GM12878 (cell line): Measurements from ENCODE around the gene COPS7A. TPM values are rescaled to one million over a fixed set of nuclear protein-coding genes. Genes with fewer than 3 reads are reported as not detected.

Experiments
- ATAC-seq: fragments of 200-7000 bp; cut with Tn5 transposase; 3 replicates; pipeline ENCODE4 v1.9.1; 2020; ENCODE audit warnings: mild to moderate bottlenecking, moderate library complexity
- BruUV-seq: library from RNA; stranded (reverse); fragments of 400-500 nt; replicated peaks from 2 replicates; lab custom pipeline; 2021; lab: Mats Ljungman, UMichigan
- CTCF ChIA-PET: fragments of 300-600 bp; sonication (Branson Sonifier 250); formaldehyde crosslinking; extraction: SDS; loops from one replicate; lab custom pipeline; 2021; ENCODE audit warnings: inconsistent platforms; lab: Yijun Ruan, JAX
- POLR2A ChIA-PET: fragments of 350-600 bp; formaldehyde crosslinking; extraction: SDS; loops from one replicate; lab custom pipeline; 2021; ENCODE audit warnings: inconsistent platforms; lab: Charles Lee
- RAD21 ChIA-PET: fragments of 300-600 bp; sonication (Branson Sonifier 250); formaldehyde crosslinking; loops from one replicate; lab custom pipeline; 2023; ENCODE audit warnings: antibody characterized with exemption; ENCODE audit not compliant: unreplicated experiment; lab: Charles Lee
- SMC1A ChIA-PET: fragments of 300-600 bp; sonication (Branson Sonifier 250); formaldehyde crosslinking; loops from one replicate; lab custom pipeline; 2023; ENCODE audit not compliant: unreplicated experiment, uncharacterized antibody; lab: Charles Lee
- DNase-seq: peaks from one replicate; pipeline ENCODE4 v3.0.0-alpha.2; 2011; ENCODE audit warnings: low read depth, low spot score
- FAIRE-seq: peaks from 3 replicates; lab custom pipeline; 2011; peaks lifted over from hg19 to GRCh38; lab: Jason Lieb, UNC
- H2AFZ ChIP-seq: 2 replicates; pipeline ENCODE4 v1.6.0; 2011; ENCODE audit warnings: low read depth, low read length, control low read depth; ENCODE audit not compliant: control insufficient read depth
- H3K27ac ChIP-seq: 2 replicates; pipeline ENCODE4 v1.5.1; 2011; ENCODE audit warnings: control low read depth; ENCODE audit not compliant: control insufficient read depth, insufficient read depth
- H3K27me3 ChIP-seq, 2 experiments: replicated peaks in 1 of 2; 2 replicates each; pipeline versions ENCODE4 v1.6.0 to v1.6.1; 2011; ENCODE audit warnings: low read length in 1 of 2; ENCODE audit not compliant: control insufficient read depth in 2 of 2, insufficient read depth in 2 of 2
- H3K36me3 ChIP-seq, 2 experiments: 2 replicates each; pipeline ENCODE4 v1.5.1; 2011; ENCODE audit warnings: low read length in 1 of 2; ENCODE audit not compliant: control insufficient read depth in 2 of 2, insufficient read depth in 2 of 2
- H3K4me1 ChIP-seq: 2 replicates; pipeline ENCODE4 v1.6.1; 2011; ENCODE audit warnings: mild to moderate bottlenecking, low read length, moderate library complexity, mixed read lengths; ENCODE audit not compliant: control insufficient read depth, insufficient read depth
- H3K4me2 ChIP-seq: 2 replicates; pipeline ENCODE4 v1.6.0; 2011; ENCODE audit warnings: control low read depth; ENCODE audit not compliant: control insufficient read depth, insufficient read depth
- H3K4me3 ChIP-seq: fragments of 200-600 bp; sonication (generic); 2 replicates; pipeline ENCODE4 v1.5.1; 2016
- H3K79me2 ChIP-seq: 2 replicates; pipeline ENCODE4 v1.6.0; 2011; ENCODE audit warnings: low read length; ENCODE audit not compliant: control insufficient read depth, insufficient read depth
- H3K9ac ChIP-seq: 2 replicates; pipeline ENCODE4 v1.8.0; 2011; ENCODE audit warnings: low read length, control low read depth, mixed read lengths; ENCODE audit not compliant: control insufficient read depth, insufficient read depth
- H3K9me3 ChIP-seq: replicated peaks from 3 replicates; pipeline ENCODE4 v1.5.1; 2011; ENCODE audit warnings: mild to moderate bottlenecking, low read length; ENCODE audit not compliant: control insufficient read depth, insufficient read depth
- H4K20me1 ChIP-seq: 2 replicates; pipeline ENCODE4 v1.6.0; 2011; ENCODE audit not compliant: control insufficient read depth, insufficient read depth
- ASH2L ChIP-seq: fragments of 300-600, 200-600 bp; sonication (generic); IDR thresholded peaks from 2 replicates; pipeline ENCODE4 v1.6.1; 2017; ENCODE audit warnings: low read depth, mild to moderate bottlenecking, borderline replicate concordance
- EGR1 ChIP-seq, 2 experiments: IDR thresholded peaks; 1 replicate in 1 of 2; 2 replicates in 1 of 2; pipeline ENCODE4 v1.6.1; 2011 to 2012; ENCODE audit warnings: low read depth in 2 of 2, low read length in 2 of 2, borderline replicate concordance in 1 of 2, mild to moderate bottlenecking in 1 of 2, moderate library complexity in 1 of 2
- EP300 ChIP-seq, 2 experiments: fragments of 150-350 bp in 1 of 2; IDR thresholded peaks; 2 replicates each; pipeline ENCODE4 v1.6.1; 2011 to 2012; ENCODE audit warnings: low read depth in 2 of 2, low read length in 2 of 2, borderline replicate concordance in 1 of 2, improper control_type of control experiment in 1 of 2, inconsistent platforms in 1 of 2; ENCODE audit not compliant: control insufficient read depth in 1 of 2
- EZH2 ChIP-seq: IDR thresholded peaks from 2 replicates; pipeline ENCODE4 v1.6.1; 2012; ENCODE audit warnings: low read depth, mild to moderate bottlenecking, control low read depth, inconsistent platforms, low read length, borderline replicate concordance; ENCODE audit not compliant: control insufficient read depth
- FOXK2 ChIP-seq: fragments of 450-650 bp; IDR thresholded peaks from 2 replicates; pipeline ENCODE4 v1.6.1; 2017; ENCODE audit warnings: mild to moderate bottlenecking, moderate library complexity
- FOXM1 ChIP-seq: IDR thresholded peaks from 2 replicates; pipeline ENCODE4 v1.6.1; 2012; ENCODE audit warnings: low read depth, mild to moderate bottlenecking, inconsistent platforms, low read length, moderate library complexity
- JUND ChIP-seq: IDR thresholded peaks from 2 replicates; pipeline ENCODE4 v1.6.1; 2012; ENCODE audit warnings: low read depth, mild to moderate bottlenecking, low read length, improper control_type of control experiment, moderate library complexity
- MYB ChIP-seq: fragments of 150-350 bp; IDR thresholded peaks from 2 replicates; pipeline ENCODE4 v1.6.1; 2014; ENCODE audit warnings: mild to moderate bottlenecking, low read depth, low read length, borderline replicate concordance
- NR2C2 ChIP-seq: IDR thresholded peaks from 2 replicates; pipeline ENCODE4 v1.6.1; 2011; ENCODE audit warnings: borderline replicate concordance, low read depth; ENCODE audit not compliant: control insufficient read depth, insufficient read length
- PAX8 ChIP-seq: fragments of 450-650 bp; IDR thresholded peaks from 2 replicates; pipeline ENCODE4 v1.6.1; 2017; ENCODE audit warnings: mild to moderate bottlenecking, moderate library complexity
- RCOR1 ChIP-seq: conservative IDR thresholded peaks from 2 replicates; pipeline ENCODE4 v1.6.1; 2012; ENCODE audit warnings: low read depth, low read length, improper control_type of control experiment
- SMAD5 ChIP-seq: IDR thresholded peaks from 2 replicates; pipeline ENCODE4 v1.6.1; 2016; ENCODE audit warnings: antibody characterized with exemption, low read depth
- SMC3 ChIP-seq: IDR thresholded peaks from 2 replicates; pipeline ENCODE4 v1.6.1; 2011; ENCODE audit warnings: low read length, improper control_type of control experiment, borderline replicate concordance
- TBL1XR1 ChIP-seq: IDR thresholded peaks from 2 replicates; pipeline ENCODE4 v1.6.1; 2012; ENCODE audit warnings: low read depth, low read length, improper control_type of control experiment
- ZNF217 ChIP-seq: fragments of 450-650 bp; IDR thresholded peaks from 2 replicates; pipeline ENCODE4 v1.6.1; 2017; ENCODE audit warnings: antibody characterized with exemption, mild to moderate bottlenecking
- ZNF274 ChIP-seq: IDR thresholded peaks from one replicate; pipeline ENCODE4 v1.8.0; 2011; ENCODE audit not compliant: insufficient read length, insufficient read depth
- WGBS: methylation state at CpG from one replicate; pipeline ENCODE4 v1.1.6; 2016; ENCODE audit warnings: low lambda C conversion rate; ENCODE audit not compliant: insufficient replicate concordance, insufficient coverage; ENCODE audit errors: missing lambda C conversion rate; 5-methylcytosine and 5-hydroxymethylcytosine counted together
- in situ Hi-C: fragments of 300-500 bp; cut with MboI; formaldehyde crosslinking; loops from 9 replicates; pipeline ENCODE4 v1.14.3; 2018; ENCODE audit warnings: mixed read lengths
- intact Hi-C: fragments of 100-400 bp; cut with micrococcal nuclease; formaldehyde crosslinking; loops from one replicate; pipeline ENCODE4 v1.14.2; 2022; ENCODE audit not compliant: unreplicated experiment
- polyA plus RNA-seq, 11 experiments: library from polyadenylated mRNA; depleted of rRNA in 4 of 11; unstranded in 6 of 11; stranded (reverse) in 5 of 11; fragments of >200 nt; fragmentation: Nextera tagmentation in 4 of 11; fragmentation: Illumina TruSeq in 1 of 11; extraction: Ambion mirVana in 4 of 11; extraction: Trizol in 1 of 11; gene quantifications; 1 replicate in 1 of 11; 2 replicates in 10 of 11; pipeline versions ENCODE4 v1.2.1 to v1.2.3, GENCODE V29; 2011 to 2016; ENCODE audit warnings: inconsistent platforms in 2 of 11, missing spikeins in 2 of 11, low read depth in 1 of 11
- total RNA-seq, 4 experiments: library from RNA; depleted of rRNA in 3 of 4; stranded (reverse); fragments of >200 nt in 3 of 4; fragmentation: Illumina TruSeq in 1 of 4; extraction: Trizol in 1 of 4; gene quantifications; 2 replicates each; pipeline versions ENCODE4 v1.2.1 to v1.2.3, GENCODE V29; 2013 to 2021
- TF ChIP-seq, protein P1 (sequence below): IDR thresholded peaks from 2 replicates; pipeline ENCODE4 v1.6.1; 2011; ENCODE audit warnings: borderline replicate concordance, low read depth, mild to moderate bottlenecking, moderate library complexity, mixed read lengths, low read length; ENCODE audit not compliant: insufficient read depth; ENCODE audit errors: extremely low read length
- TF ChIP-seq, protein P2 (sequence below): fragments of 150-350 bp; IDR thresholded peaks from 2 replicates; pipeline ENCODE4 v1.6.1; 2016; ENCODE audit warnings: low read depth, low read length

Gene COPS7A
- total and polyA plus RNA-seq, 10 of the 15 experiments (the other 5 are each of a cell fraction or from before 2014, with no cell fraction given): 25.7 to 74.0 (median 51.9) TPM

DNA sequence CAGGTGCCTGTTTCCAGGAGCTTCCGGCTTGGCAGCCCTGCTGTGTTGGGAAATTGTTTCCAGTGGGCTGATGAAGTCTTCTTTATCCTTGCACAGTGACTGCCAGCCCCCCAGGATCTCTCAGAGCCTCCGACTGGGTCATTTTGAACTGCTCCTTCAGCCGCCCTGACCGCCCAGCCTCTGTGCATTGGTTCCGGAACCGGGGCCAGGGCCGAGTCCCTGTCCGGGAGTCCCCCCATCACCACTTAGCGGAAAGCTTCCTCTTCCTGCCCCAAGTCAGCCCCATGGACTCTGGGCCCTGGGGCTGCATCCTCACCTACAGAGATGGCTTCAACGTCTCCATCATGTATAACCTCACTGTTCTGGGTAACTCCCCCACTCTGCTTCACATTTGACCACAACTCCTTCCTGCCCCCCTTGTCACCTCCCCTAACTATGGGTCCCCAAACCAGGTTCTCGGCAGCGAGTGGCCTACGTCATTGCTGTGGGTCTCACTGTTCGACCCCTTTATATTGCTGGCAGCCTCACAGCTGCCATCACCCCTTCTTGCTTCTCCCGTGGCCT, 50.7 kb downstream of the COPS7A start:
- WGBS: 78% methylated on average over 15 of the region's 15 CpGs
- no peak overlapping the region for H2AFZ ChIP-seq
- FAIRE-seq (no peak), DNase-seq (no peak), ATAC-seq (no peak)
- BruUV-seq: no TSS peak
- no peaks in the 10 kb centered on the region for H3K36me3 ChIP-seq
- H3K4me2 ChIP-seq: no peak overlapping the region; the same call in 1 of the 2 replicates
- H3K27me3 ChIP-seq: no peaks in the 10 kb centered on the region
- no peaks in the 10 kb centered on the region for H3K9me3 ChIP-seq
- intact Hi-C loops: loop anchor here (5.0 kb wide), 2 partner anchors 37 to 222 kb away; no protein-coding TSS in a partner anchor
- no peaks in the 10 kb centered on the region for H4K20me1 ChIP-seq
- RAD21 ChIA-PET: interaction anchor here (0.7 to 5.7 kb wide), 4 partner anchors 9 to 21 kb away, joined by 3 to 68 read pairs (median 3); partner anchors contain the start of genes MLF2 and PTMS
- peaks cover 48% of the 10 kb centered on the region for H3K4me1 ChIP-seq
- POLR2A ChIA-PET: interaction anchor here (0.7 to 2.0 kb wide), 8 partner anchors 8 to 85 kb away, joined by 3 to 9 read pairs (median 5); partner anchors contain the start of genes MLF2, PTMS, USP5 and ZNF384
- TF ChIP-seq EGR1 (IDR thresholded peaks at IDR 0.05; ENCODE audit: borderline replicate concordance in 1 of 2, low read depth in 2 of 2, low read length in 2 of 2) (no peak), PAX8 (no peak), JUND (no peak), SMAD5 (no peak), ZNF217 (no peak), RCOR1 (no peak), MYB (no peak), TBL1XR1 (no peak), SMC3 (no peak), FOXM1 (no peak), ZNF274 (no peak), NR2C2 (no peak), EZH2 (no peak), FOXK2 (no peak), ASH2L (no peak), EP300 (IDR thresholded peaks at IDR 0.05; ENCODE audit: borderline replicate concordance in 1 of 2, control insufficient read depth in 1 of 2, low read depth in 2 of 2, low read length in 2 of 2) (no peak)
- TF ChIP-seq, protein P1, sequence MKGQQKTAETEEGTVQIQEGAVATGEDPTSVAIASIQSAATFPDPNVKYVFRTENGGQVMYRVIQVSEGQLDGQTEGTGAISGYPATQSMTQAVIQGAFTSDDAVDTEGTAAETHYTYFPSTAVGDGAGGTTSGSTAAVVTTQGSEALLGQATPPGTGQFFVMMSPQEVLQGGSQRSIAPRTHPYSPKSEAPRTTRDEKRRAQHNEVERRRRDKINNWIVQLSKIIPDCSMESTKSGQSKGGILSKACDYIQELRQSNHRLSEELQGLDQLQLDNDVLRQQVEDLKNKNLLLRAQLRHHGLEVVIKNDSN: no peak
- TF ChIP-seq, protein P2, sequence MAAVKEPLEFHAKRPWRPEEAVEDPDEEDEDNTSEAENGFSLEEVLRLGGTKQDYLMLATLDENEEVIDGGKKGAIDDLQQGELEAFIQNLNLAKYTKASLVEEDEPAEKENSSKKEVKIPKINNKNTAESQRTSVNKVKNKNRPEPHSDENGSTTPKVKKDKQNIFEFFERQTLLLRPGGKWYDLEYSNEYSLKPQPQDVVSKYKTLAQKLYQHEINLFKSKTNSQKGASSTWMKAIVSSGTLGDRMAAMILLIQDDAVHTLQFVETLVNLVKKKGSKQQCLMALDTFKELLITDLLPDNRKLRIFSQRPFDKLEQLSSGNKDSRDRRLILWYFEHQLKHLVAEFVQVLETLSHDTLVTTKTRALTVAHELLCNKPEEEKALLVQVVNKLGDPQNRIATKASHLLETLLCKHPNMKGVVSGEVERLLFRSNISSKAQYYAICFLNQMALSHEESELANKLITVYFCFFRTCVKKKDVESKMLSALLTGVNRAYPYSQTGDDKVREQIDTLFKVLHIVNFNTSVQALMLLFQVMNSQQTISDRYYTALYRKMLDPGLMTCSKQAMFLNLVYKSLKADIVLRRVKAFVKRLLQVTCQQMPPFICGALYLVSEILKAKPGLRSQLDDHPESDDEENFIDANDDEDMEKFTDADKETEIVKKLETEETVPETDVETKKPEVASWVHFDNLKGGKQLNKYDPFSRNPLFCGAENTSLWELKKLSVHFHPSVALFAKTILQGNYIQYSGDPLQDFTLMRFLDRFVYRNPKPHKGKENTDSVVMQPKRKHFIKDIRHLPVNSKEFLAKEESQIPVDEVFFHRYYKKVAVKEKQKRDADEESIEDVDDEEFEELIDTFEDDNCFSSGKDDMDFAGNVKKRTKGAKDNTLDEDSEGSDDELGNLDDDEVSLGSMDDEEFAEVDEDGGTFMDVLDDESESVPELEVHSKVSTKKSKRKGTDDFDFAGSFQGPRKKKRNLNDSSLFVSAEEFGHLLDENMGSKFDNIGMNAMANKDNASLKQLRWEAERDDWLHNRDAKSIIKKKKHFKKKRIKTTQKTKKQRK: no peak
- no peaks in the 10 kb centered on the region; the same call in 1 of the 2 replicates for H3K79me2 ChIP-seq
- peak overlapping the region; percentile 34; the same call in 1 of the 2 replicates for H3K4me3 ChIP-seq
- H3K27ac ChIP-seq: no peak overlapping the region
- CTCF ChIA-PET: interaction anchor here (0.7 to 12.7 kb wide), 6 partner anchors 8 to 263 kb away, joined by 3 to 221 read pairs (median 8); partner anchors contain the start of genes MLF2 and PTMS
- SMC1A ChIA-PET: interaction anchor here (0.6 to 1.8 kb wide), 5 partner anchors 16 to 77 kb away, joined by 3 to 11 read pairs (median 3); partner anchors contain the start of genes CDCA3, COPS7A, MLF2 and USP5
- in situ Hi-C loops: no loop called here
- H3K9ac ChIP-seq: no peak overlapping the region
